Liver (tissue), 9 donors: ENCODE data around the gene KLHL20. TPM values are rescaled to one million over a fixed set of nuclear protein-coding genes. Genes with fewer than 3 reads are reported as not detected.
"Not testable (repeated sequence)": the region's sequence is repeated elsewhere in the genome, so short reads cannot be mapped to it uniquely, and the experiment has no call there.

Source experiments
- DNase-seq: peaks from one replicate; pipeline ENCODE4 v3.0.0-alpha.2; 2017; ENCODE audit warnings: low spot score
- H3K27ac ChIP-seq, 2 donors: one replicate each; pipeline ENCODE4 v1.7.0; 2013; ENCODE audit warnings: inconsistent platforms in 2 of 2, low read length in 2 of 2, control low read depth in 1 of 2, low read depth in 1 of 2, mild to moderate bottlenecking in 1 of 2
- H3K27me3 ChIP-seq, 4 donors: one replicate each; pipeline versions ENCODE4 v1.6.1 to v1.7.0; 2013; ENCODE audit warnings: low read length in 3 of 4, inconsistent platforms in 1 of 4, mild to moderate bottlenecking in 1 of 4, moderate library complexity in 1 of 4; ENCODE audit not compliant: control insufficient read depth in 4 of 4, insufficient read depth in 4 of 4
- H3K36me3 ChIP-seq, 4 donors: one replicate each; pipeline versions ENCODE4 v1.6.1 to v1.7.0; 2013; ENCODE audit warnings: low read length in 3 of 4, mild to moderate bottlenecking in 3 of 4, low read depth in 1 of 4, moderate library complexity in 1 of 4; ENCODE audit not compliant: control insufficient read depth in 4 of 4, insufficient read depth in 3 of 4
- H3K4me1 ChIP-seq, 4 donors: one replicate each; pipeline versions ENCODE4 v1.6.1 to v1.7.0; 2013; ENCODE audit warnings: low read length in 3 of 4, mild to moderate bottlenecking in 3 of 4, moderate library complexity in 1 of 4; ENCODE audit not compliant: control insufficient read depth in 4 of 4, insufficient read depth in 4 of 4
- H3K4me3 ChIP-seq, 3 donors: one replicate each; pipeline versions ENCODE4 v1.6.1 to v1.7.0; 2013; ENCODE audit warnings: low read length in 3 of 3, control low read depth in 1 of 3, low read depth in 1 of 3, mild to moderate bottlenecking in 1 of 3
- H3K9ac ChIP-seq, 2 donors: one replicate each; pipeline ENCODE4 v1.7.0; 2013; ENCODE audit warnings: low read length in 2 of 2, mild to moderate bottlenecking in 2 of 2, moderate library complexity in 2 of 2, control low read depth in 1 of 2, low read depth in 1 of 2
- H3K9me3 ChIP-seq, 4 donors: one replicate each; pipeline versions ENCODE4 v1.6.1 to v1.7.0; 2013; ENCODE audit warnings: low read length in 3 of 4; ENCODE audit not compliant: control insufficient read depth in 4 of 4
- EGR1 ChIP-seq, 2 donors: IDR thresholded peaks; 2 replicates each; pipeline ENCODE4 v1.6.1; 2016 to 2018; ENCODE audit warnings: antibody characterized with exemption in 2 of 2, low read depth in 2 of 2
- FOXA1 ChIP-seq: IDR thresholded peaks from 2 replicates; pipeline ENCODE4 v1.6.1; 2016; ENCODE audit warnings: antibody characterized with exemption
- FOXA2 ChIP-seq: IDR thresholded peaks from 2 replicates; pipeline ENCODE4 v1.6.1; 2016; ENCODE audit warnings: antibody characterized with exemption
- GABPA ChIP-seq, 2 donors: IDR thresholded peaks in 1 of 2; conservative IDR thresholded peaks in 1 of 2; 2 replicates each; pipeline ENCODE4 v1.6.1; 2016; ENCODE audit warnings: antibody characterized with exemption in 2 of 2, mild to moderate bottlenecking in 1 of 2, moderate library complexity in 1 of 2
- HNF4A ChIP-seq, 2 donors: conservative IDR thresholded peaks; 2 replicates each; pipeline ENCODE4 v1.6.1; 2016; ENCODE audit warnings: antibody characterized with exemption in 2 of 2, mild to moderate bottlenecking in 2 of 2
- HNF4G ChIP-seq: IDR thresholded peaks from 2 replicates; pipeline ENCODE4 v1.6.1; 2016; ENCODE audit warnings: antibody characterized with exemption
- JUND ChIP-seq, 2 donors: IDR thresholded peaks; 2 replicates each; pipeline ENCODE4 v1.6.1; 2016; ENCODE audit warnings: antibody characterized with exemption in 2 of 2
- RAD21 ChIP-seq, 2 donors: IDR thresholded peaks; 2 replicates each; pipeline ENCODE4 v1.6.1; 2016; ENCODE audit warnings: antibody characterized with exemption in 2 of 2, mild to moderate bottlenecking in 2 of 2
- RXRA ChIP-seq, 2 donors: IDR thresholded peaks; 2 replicates each; pipeline ENCODE4 v1.6.1; 2017 to 2018; ENCODE audit warnings: antibody characterized with exemption in 2 of 2, mild to moderate bottlenecking in 1 of 2
- SP1 ChIP-seq: IDR thresholded peaks from 2 replicates; pipeline ENCODE4 v1.6.1; 2018; ENCODE audit warnings: antibody characterized with exemption, mild to moderate bottlenecking
- TAF1 ChIP-seq: conservative IDR thresholded peaks from 2 replicates; pipeline ENCODE4 v1.6.1; 2016; ENCODE audit warnings: antibody characterized with exemption, mild to moderate bottlenecking
- YY1 ChIP-seq: IDR thresholded peaks from 2 replicates; pipeline ENCODE4 v1.6.1; 2016; ENCODE audit warnings: antibody characterized with exemption, mild to moderate bottlenecking
- WGBS: extraction: QIAGEN DNeasy Blood & Tissue Kit; methylation state at CpG from one replicate; pipeline ENCODE4 v1.1.7; 2013; 5-methylcytosine and 5-hydroxymethylcytosine counted together
- polyA plus RNA-seq, 2 donors: library from polyadenylated mRNA; stranded (reverse) in 1 of 2; unstranded in 1 of 2; fragments of 200-250 nt in 1 of 2; fragments of >200 nt in 1 of 2; fragmentation: Nextera tagmentation in 1 of 2; extraction: Ambion mirVana in 1 of 2; gene quantifications; one replicate each; pipeline versions ENCODE4 v1.2.1 to v1.2.3, GENCODE V29; 2013 to 2015
- total RNA-seq, 2 donors: library from RNA; depleted of rRNA; stranded (reverse); fragments of >200 nt; gene quantifications; one replicate each; pipeline ENCODE4 v1.2.3, GENCODE V29; 2014
- TF ChIP-seq, protein P1 (sequence below): IDR thresholded peaks from 2 replicates; pipeline ENCODE4 v1.6.1; 2016; ENCODE audit warnings: antibody characterized with exemption, mild to moderate bottlenecking
- TF ChIP-seq, protein P2 (sequence below): IDR thresholded peaks from 2 replicates; pipeline ENCODE4 v1.6.1; 2016; ENCODE audit warnings: antibody characterized with exemption
- TF ChIP-seq, protein P3 (sequence below): IDR thresholded peaks from 2 replicates; pipeline ENCODE4 v1.6.1; 2016; ENCODE audit warnings: antibody characterized with exemption
- TF ChIP-seq, protein P4 (sequence below): IDR thresholded peaks from 2 replicates; pipeline ENCODE4 v1.6.1; 2016; ENCODE audit warnings: antibody characterized with exemption
- donor health status: healthy.
- donor health status: healthy.
- donor health status: healthy.
- donor health status: healthy.
- donor health status: healthy.

Gene KLHL20
- total and polyA plus RNA-seq, 4 donors, result 5.2 to 25.9 (median 9.5) TPM

DNA sequence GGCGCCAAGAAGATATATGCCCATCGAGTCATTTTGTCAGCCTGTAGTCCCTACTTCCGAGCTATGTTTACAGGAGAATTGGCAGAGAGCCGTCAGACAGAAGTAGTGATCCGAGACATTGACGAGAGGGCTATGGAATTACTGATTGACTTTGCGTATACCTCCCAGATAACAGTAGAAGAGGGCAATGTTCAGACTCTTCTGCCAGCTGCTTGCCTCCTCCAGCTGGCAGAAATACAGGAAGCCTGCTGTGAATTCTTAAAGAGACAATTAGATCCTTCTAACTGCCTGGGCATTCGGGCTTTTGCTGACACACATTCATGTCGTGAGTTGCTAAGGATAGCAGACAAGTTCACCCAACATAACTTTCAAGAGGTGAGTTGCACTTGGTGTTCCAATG lies 19.1 kb downstream of the KLHL20 start:
- no peak overlapping the region for H3K9ac ChIP-seq
- H3K36me3 ChIP-seq, result peaks cover 0 to 8% (median 0%) of the 10 kb centered on the region in 4 donors
- no peak for DNase-seq
- H3K27ac ChIP-seq, result peak overlapping the region in 1 of 2 donors; percentile 42
- peaks cover 3 to 35% (median 18%) of the 10 kb centered on the region in 4 donors for H3K4me1 ChIP-seq
- peak; percentile 35 for TF ChIP-seq HNF4G
- TF ChIP-seq, protein P1, sequence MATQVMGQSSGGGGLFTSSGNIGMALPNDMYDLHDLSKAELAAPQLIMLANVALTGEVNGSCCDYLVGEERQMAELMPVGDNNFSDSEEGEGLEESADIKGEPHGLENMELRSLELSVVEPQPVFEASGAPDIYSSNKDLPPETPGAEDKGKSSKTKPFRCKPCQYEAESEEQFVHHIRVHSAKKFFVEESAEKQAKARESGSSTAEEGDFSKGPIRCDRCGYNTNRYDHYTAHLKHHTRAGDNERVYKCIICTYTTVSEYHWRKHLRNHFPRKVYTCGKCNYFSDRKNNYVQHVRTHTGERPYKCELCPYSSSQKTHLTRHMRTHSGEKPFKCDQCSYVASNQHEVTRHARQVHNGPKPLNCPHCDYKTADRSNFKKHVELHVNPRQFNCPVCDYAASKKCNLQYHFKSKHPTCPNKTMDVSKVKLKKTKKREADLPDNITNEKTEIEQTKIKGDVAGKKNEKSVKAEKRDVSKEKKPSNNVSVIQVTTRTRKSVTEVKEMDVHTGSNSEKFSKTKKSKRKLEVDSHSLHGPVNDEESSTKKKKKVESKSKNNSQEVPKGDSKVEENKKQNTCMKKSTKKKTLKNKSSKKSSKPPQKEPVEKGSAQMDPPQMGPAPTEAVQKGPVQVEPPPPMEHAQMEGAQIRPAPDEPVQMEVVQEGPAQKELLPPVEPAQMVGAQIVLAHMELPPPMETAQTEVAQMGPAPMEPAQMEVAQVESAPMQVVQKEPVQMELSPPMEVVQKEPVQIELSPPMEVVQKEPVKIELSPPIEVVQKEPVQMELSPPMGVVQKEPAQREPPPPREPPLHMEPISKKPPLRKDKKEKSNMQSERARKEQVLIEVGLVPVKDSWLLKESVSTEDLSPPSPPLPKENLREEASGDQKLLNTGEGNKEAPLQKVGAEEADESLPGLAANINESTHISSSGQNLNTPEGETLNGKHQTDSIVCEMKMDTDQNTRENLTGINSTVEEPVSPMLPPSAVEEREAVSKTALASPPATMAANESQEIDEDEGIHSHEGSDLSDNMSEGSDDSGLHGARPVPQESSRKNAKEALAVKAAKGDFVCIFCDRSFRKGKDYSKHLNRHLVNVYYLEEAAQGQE, result no peak
- peak in 1 of 2 donors; percentile 33 for TF ChIP-seq RAD21 (IDR thresholded peaks at IDR 0.05)
- peak; percentile 63 to 68 for TF ChIP-seq HNF4A (conservative IDR thresholded peaks at IDR 0.05)
- TF ChIP-seq SP1, result peak; percentile 33
- no peak for TF ChIP-seq FOXA2
- TF ChIP-seq RXRA (IDR thresholded peaks at IDR 0.05), result peak; percentile 29 to 31
- H3K9me3 ChIP-seq, result no peaks in the 10 kb centered on the region
- WGBS, result 47% methylated on average over 9 of the region's 9 CpGs
- no peak overlapping the region for H3K4me3 ChIP-seq
- H3K27me3 ChIP-seq, result no peaks in the 10 kb centered on the region

DNA sequence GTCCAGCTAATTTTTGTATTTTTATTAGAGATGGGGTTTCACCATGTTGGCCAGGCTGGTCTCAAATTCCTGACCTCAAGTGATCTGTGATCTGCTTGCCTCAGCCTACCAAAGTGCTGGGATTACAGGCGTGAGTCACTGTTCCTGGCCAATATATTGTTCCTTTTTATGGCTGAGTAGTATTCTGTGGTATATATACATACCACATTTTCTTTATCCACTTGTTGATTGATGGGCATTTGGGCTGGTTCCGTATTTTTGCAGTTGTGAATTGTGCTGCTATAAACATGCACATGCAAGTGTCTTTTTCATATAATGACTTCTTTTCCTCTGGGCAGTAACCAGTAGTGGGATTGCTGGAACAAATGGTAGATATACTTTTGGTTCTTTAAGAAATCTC lies 21.3 kb downstream of the KLHL20 start:
- peaks cover 6 to 35% (median 18%) of the 10 kb centered on the region in 4 donors for H3K4me1 ChIP-seq
- H3K27ac ChIP-seq, DNase-seq, H3K4me3 ChIP-seq, H3K9me3 ChIP-seq, H3K36me3 ChIP-seq, H3K27me3 ChIP-seq, H3K9ac ChIP-seq: not testable (repeated sequence)
- 98% methylated on average over 2 of the region's 2 CpGs for WGBS

DNA sequence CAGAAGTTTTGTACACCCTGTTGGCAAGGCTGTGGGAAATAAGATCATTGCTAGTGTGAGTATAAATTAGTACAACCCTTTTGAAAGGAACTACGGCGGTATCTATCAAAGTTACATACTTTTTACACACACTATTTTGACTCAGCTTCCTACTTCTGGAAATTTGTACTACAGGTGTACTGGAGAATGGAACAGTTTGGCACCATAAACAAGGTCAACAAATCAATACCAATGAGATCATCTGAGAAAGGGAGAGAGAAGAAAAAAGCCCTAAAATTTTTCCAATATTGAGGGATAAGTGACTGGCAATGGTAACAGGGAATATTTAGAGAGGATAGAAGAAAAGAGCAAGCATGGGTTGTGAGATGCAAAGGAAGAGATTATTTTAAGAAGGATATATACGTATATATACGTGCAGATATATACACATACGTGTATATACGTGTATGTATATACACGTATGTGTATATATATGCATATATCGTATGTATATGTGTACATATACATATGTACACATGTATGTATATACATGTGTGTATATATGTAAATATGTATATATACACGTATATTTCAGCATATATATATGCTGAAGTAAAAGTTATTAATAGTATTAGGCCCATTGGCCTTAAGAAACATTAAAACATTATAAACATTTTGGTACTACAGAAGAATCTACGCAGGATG lies 27.6 kb downstream of the KLHL20 start:
- H3K27me3 ChIP-seq, result no peaks in the 10 kb centered on the region
- no peak overlapping the region for H3K4me3 ChIP-seq
- H3K27ac ChIP-seq, result peak overlapping the region in 1 of 2 donors; percentile 11
- no peak overlapping the region for H3K9ac ChIP-seq
- no peak for DNase-seq
- H3K36me3 ChIP-seq, result peaks cover 0 to 4% (median 2%) of the 10 kb centered on the region in 4 donors
- TF ChIP-seq, protein P2, sequence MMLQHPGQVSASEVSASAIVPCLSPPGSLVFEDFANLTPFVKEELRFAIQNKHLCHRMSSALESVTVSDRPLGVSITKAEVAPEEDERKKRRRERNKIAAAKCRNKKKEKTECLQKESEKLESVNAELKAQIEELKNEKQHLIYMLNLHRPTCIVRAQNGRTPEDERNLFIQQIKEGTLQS, result peak; percentile 25
- TF ChIP-seq, protein P3, sequence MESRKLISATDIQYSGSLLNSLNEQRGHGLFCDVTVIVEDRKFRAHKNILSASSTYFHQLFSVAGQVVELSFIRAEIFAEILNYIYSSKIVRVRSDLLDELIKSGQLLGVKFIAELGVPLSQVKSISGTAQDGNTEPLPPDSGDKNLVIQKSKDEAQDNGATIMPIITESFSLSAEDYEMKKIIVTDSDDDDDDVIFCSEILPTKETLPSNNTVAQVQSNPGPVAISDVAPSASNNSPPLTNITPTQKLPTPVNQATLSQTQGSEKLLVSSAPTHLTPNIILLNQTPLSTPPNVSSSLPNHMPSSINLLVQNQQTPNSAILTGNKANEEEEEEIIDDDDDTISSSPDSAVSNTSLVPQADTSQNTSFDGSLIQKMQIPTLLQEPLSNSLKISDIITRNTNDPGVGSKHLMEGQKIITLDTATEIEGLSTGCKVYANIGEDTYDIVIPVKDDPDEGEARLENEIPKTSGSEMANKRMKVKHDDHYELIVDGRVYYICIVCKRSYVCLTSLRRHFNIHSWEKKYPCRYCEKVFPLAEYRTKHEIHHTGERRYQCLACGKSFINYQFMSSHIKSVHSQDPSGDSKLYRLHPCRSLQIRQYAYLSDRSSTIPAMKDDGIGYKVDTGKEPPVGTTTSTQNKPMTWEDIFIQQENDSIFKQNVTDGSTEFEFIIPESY, result no peak
- TF ChIP-seq TAF1 (no peak), FOXA2 (no peak), RAD21 (IDR thresholded peaks at IDR 0.05) (peak in 1 of 2 donors; percentile 9), FOXA1 (no peak), EGR1 (IDR thresholded peaks at IDR 0.05; ENCODE audit: low read depth in 2 of 2) (no peak), HNF4G (no peak), YY1 (no peak), GABPA (IDR thresholded peaks at IDR 0.05 in 1 of 2, conservative IDR thresholded peaks at IDR 0.05 in 1 of 2) (no peak), SP1 (no peak), JUND (IDR thresholded peaks at IDR 0.05) (peak; percentile 42 to 93), HNF4A (conservative IDR thresholded peaks at IDR 0.05) (peak in 1 of 2 donors; percentile 14)
- TF ChIP-seq, protein P4, sequence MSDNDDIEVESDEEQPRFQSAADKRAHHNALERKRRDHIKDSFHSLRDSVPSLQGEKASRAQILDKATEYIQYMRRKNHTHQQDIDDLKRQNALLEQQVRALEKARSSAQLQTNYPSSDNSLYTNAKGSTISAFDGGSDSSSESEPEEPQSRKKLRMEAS, result no peak
- no peaks in the 10 kb centered on the region for H3K9me3 ChIP-seq
- 80% methylated on average over 10 of the region's 10 CpGs for WGBS
- H3K4me1 ChIP-seq, result peaks cover 0 to 15% (median 3%) of the 10 kb centered on the region in 4 donors
